ENCODE results near the gene ARHGAP6. TPM values are rescaled to one million over a fixed set of nuclear protein-coding genes. Genes with fewer than 3 reads are reported as not detected.

Gene ARHGAP6
- 0.02 to 0.10 TPM in 2 of 5 replicates, not detected in the others for total RNA-seq (2022; extraction: Qiagen RNA extraction; ENCODE audit: low read depth)

GRCh38 chrX:11665168-11666111 lies at the start of gene ARHGAP6:
Gene ARHGAP6, minus strand, starts transcription at chrX:11665920. Its CDS starts 1,092 bp downstream, at chrX:11664828.

GRCh38 chrX:11293113-11293512 lies 372.6 kb downstream of the ARHGAP6 start, which contains the start of gene AMELX:
Gene AMELX, plus strand, starts transcription at chrX:11293413. Its CDS starts 1,376 bp downstream, at chrX:11294789.

DNA sequence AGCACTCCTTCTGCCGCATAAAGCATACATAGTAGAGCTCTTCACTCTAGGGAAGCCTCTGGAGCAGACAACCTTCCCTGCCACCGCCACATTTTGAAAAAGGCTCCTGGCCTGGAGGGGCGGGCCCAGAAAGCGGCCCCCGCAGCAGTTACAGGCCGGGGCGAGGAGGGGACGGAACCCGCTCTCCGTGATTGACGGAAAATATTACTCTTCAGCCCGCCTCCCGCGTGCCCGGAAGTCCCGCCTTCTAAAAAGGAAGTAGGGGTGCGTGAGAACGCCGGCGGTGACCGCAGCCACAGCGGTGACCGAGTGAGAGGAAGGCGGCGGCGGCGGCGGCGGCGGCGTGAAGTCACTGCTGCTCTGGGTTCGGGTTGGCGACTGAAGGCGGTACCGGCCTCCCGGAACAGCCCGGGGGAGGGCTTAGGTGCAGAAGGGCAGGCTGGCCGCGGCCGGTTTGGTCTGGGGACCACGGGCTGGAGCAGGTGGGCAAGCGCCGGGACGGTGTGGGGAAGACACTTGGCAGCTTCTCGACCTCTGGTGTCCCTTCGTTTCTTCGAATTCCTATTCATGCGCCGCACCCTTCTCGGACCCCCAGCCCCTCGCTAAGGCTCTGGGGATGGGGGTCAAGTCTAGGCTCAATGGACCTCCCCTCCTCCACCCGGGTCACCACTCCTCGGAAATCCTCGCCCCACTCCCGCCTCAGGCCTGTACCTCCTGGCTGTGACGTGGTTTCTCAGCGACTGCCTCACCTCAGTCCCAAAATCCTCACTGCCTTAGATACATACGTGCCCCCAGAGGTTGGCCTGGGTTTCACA lies 554.5 kb downstream of the ARHGAP6 start, which contains the start of gene HCCS:
Gene HCCS, plus strand, starts transcription at position 296 of the 815 bp plus-strand sequence. CDS start 729 bp downstream, outside the sequence.

Other genes starting within 250 kb of the ARHGAP6 start
- 17.1 to 22.7 TPM (median 22.1 TPM) in 5 replicates for gene MSL3, start 92.3 kb upstream of the ARHGAP6 start, total RNA-seq (2022; extraction: Qiagen RNA extraction; ENCODE audit: low read depth)